Activated T-cell treated with anti-CD3 and anti-CD28 coated beads, Interleukin-2, amount 50 U/mL, for 48 hours (primary cell): ENCODE data around the gene SIRT1.
"Not testable (repeated sequence)": the region's sequence is repeated elsewhere in the genome, so short reads cannot be mapped to it uniquely, and the experiment has no call there.

ENCODE experiments used
- DNase-seq, 2 experiments: peaks; one replicate each; pipeline ENCODE4 v3.0.0-alpha.2; 2020

Gene SIRT1

DNA sequence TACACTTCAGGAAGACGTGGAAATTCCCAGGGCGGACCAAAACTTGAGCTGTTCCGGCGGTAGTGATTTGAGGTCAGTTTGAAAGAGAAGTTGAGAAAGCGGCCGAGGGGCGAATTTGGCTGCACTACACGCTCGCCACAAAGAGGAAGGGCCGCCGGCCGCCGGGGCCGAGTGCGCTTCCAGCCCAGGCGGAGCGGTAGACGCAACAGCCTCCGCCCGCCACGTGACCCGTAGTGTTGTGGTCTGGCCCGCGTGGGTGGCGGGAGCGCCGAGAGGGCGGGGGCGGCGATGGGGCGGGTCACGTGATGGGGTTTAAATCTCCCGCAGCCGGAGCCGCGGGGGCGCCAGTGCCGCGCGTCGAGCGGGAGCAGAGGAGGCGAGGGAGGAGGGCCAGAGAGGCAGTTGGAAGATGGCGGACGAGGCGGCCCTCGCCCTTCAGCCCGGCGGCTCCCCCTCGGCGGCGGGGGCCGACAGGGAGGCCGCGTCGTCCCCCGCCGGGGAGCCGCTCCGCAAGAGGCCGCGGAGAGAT is at the start of gene SIRT1:
TSS of gene SIRT1 (plus strand) at position 344 of the 529 bp plus-strand sequence. CDS start at position 410, 66 bp downstream.
- peak; percentile 93 to 94 for DNase-seq

DNA sequence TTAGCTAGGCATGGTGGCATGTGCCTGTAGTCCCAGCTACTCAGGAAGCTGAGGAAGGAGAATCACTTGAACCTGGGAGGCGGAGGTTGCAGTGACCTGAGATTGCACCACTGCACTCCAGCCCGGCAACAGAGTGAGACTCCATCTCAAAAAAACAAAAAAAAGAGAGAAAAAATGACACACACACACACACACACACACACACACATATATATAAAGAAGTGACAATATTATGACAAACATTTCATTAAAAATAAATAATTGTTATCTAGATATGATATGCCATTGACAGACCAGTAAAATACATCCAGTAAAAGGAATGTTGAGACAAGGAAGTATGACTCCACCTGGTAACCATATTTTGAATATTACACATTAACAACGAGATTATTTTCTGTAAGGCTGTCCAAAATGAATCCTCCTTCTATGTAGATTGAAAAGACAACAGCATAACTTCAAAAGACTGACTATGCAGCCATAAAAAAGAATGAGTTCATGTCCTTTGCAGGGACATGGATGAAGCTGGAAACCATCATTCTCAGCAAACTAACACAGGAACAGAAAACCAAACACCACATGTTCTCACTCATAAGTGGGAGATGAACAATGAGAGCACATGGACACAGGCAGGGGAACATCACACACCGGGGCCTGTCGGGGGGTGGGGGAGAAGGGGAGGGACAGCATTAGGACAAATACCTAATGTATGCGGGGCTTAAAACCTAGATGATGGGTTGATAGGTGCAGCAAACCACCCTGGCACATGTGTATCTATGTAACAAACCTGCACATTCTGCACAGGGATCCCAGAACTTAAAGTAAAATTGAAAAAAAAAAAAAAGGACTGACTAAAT is 48.7 kb upstream of the SIRT1 start:
- DNase-seq: not testable (repeated sequence)

DNA sequence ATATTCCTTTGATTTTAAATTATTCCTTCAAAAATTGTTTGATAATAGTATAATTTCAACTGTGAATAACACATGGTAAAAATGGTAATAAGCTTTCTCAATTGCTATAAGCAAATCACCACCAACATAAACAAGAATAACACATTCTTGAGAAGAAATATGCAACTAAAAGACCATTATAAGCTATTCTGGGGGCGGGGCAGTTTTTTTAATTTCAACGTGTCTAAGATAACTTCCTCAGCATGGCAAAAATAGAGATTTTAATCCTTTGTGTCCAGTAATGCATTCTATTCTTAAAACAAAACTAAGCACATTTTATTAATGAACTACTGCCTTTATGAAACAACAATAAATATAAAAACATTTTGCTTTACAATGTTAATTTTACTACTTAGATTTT is 48.0 kb upstream of the SIRT1 start:
- no peak for DNase-seq

DNA sequence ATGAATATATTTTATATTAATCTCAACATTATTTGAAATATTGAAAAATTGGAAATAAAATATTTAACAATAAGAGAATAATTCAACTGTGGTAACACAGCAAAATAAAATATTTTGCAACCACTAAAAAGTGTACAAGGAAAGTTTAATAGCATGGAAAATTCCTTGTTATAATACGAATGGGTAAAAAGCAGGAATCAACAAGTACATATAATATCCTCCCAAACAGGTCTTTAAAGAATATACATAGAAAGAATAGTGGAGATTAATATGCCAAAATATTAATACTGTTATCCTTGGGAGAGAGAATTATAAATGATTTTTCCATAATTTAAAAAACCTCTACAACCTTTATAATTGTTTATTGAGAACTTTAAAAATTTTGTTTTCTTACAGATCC is 47.5 kb upstream of the SIRT1 start:
- no peak for DNase-seq

DNA sequence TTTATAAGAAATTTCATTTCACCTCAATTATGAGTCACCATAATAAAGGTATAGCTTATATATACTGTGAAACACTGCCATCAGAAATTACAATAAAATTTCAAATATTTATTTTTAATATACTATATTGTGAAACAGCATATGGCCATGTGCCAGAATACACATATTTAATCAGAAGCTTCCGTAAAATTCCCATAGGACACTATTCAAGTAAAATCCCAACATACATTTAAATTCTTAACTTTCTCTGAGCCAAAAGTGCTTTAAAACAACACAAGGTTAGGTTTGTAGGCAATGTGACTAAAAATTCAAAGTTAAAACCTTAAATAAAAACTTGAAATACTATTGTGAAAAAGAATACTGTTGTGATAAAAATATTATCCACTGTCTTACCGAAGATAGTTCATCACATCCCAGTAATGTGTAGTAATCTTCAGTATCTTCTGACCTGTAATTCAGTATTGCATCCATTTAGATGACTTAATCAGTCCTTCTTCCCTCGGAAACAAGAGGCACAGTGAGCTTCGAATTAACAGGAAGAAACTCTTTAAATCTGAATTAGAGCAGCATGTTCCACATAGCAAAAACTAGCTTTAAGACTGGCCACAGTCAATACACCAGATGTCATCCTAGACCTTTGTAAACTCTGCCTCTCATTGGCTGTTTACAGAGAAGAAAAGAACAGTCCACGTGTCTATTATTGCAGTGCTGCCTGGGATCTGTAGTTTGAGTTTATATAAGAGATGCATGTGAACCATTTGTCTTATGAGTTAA is 46.7 kb upstream of the SIRT1 start, which contains the start of gene DNAJC12:
TSS of gene DNAJC12 (minus strand) at position 648 of the 774 bp plus-strand sequence. CDS start at position 471, 177 bp downstream.
- DNase-seq: no peak

- not testable (repeated sequence) for DNase-seq
Measured at GRCh38 chr10:67839511-67839910, 44.9 kb upstream of the SIRT1 start.

DNA sequence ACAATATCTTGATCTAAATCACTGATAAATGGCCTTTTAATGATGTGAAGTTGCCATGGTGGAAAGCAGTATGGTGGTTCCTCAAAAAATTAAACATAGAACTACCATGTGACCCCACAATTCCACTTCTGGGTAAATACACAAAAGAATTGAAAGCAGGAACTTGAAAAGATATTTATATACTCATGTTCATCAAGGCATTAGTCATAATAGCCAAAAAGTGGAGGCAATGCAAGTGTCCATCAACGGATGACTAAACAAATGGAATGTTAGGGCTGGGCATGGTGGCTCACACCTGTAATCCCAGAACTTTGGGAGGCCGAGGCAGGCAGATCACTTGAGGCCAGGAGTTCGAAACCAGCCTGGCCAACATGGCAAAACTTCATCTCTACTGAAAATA is 44.5 kb upstream of the SIRT1 start:
- no peak for DNase-seq

DNA sequence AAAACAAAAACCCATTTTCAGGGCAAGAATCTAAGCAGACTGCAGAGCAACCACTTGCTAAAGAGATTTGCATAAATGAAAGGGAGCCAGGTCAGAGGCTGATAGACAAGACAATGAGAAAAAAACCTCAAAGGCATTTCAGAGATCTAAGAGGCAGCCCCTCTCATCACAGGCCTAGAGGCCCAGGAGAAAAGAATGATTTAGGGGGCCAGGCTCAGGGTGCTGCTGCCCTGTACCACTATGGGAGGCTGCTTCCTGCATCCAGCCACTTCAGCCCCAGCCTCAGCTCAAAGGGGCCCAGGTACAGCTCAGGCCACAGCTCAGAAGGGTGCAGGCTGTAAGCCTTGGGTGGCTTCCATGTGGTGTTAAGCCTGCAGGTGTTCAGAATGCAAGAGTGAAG is 42.7 kb upstream of the SIRT1 start:
- DNase-seq: no peak

GRCh38 chr10:67843284-67843683 is 41.2 kb upstream of the SIRT1 start:
- no peak for DNase-seq

- peak; percentile 96 to 97 for DNase-seq
Measured at GRCh38 chr10:67849331-67850011, 35.0 kb upstream of the SIRT1 start.

- no peak for DNase-seq
Measured at GRCh38 chr10:67851186-67851585, 33.3 kb upstream of the SIRT1 start.

GRCh38 chr10:67852761-67853160 is 31.7 kb upstream of the SIRT1 start:
- DNase-seq: no peak

- DNase-seq: no peak
Measured at GRCh38 chr10:67853512-67853911, 30.9 kb upstream of the SIRT1 start.

- DNase-seq: no peak
Measured at GRCh38 chr10:67858971-67859370, 25.5 kb upstream of the SIRT1 start.

DNA sequence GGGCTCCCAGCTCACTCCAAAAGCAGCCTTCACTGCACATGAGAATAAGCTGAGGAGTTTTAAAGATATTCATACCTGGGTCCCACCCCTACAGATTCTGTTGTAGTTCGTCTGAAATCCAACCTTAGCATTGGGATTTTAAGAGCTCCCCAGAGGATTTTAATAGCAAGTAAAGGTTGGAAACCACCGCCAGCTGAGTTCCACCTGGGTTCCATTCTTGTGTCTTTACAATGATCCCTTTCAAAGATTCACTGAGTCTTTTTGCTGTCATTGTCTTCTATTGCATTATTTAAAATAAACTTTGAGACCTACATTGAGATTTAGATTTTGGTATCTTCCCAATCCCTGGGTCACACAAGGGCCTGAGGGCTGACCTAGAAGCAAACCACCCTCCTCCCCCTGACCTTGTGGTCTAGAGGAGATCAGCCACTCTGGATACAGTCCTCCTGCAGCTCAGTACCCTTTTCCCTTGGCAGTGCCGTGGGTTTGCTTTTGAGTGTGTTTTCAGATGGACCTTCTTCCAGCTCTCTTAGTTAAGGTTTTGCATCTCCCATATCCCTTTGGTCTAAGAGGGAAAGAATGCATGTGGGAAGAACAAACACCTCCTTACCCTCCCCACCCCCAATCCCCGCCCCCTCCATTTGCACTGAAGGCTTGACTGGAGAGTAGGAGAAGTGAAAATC is 22.6 kb upstream of the SIRT1 start:
- no peak for DNase-seq

GRCh38 chr10:67863094-67863493 is 21.4 kb upstream of the SIRT1 start:
- DNase-seq: no peak

DNA sequence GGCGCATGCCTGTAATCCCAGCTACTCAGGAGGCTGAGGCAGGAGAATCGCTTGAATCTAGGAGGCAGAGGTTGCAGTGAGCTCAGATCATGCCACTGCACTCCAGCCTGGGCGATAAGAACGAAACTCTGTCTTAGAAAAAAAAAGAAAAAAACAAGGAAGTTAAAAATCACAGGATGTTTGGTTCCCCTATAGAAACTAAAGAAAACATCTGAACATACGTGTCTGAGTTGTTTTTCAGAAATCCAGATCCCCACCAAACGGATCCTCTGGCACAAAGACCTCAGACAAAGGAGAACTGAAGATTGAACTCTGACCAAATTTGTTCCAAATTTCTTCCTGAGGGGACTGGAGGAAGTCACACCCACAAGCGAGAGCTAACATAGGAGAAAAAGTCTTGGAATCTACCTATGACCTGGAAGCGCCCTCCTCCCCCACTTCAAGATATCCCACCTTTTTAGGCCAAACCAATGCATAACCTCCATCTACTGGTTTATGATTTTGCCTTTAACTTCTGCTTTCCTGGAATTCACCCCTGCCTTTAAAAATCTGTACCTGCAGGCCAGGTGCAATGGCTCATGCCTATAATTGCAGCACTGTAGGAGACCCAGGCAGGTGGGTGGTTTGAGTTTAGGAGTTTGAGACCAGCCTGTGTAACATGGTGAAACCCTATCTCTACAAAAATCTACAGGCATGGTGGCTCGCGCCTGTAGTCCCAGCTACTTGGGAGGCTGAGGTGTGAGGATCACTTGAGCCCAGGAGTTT is 19.7 kb upstream of the SIRT1 start:
- DNase-seq: no peak

DNA sequence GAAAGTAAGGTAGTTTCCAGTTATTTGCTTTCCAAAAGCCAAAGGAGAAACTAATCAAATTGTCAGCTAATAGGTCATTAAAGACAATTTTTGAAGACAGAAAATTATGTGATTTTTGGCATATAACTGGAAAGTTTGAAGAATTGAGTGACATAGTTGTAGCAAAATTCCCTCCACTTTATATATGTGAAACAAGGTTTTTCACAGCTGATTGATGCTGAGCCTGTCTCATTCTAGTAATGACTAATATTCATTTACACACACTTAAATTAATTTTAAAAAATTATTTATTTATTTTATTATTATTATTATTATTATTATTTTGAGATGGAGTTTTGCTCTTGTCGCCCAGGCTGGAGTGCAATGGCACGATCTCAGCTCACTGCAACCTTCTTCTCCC is 16.3 kb upstream of the SIRT1 start:
- DNase-seq: no peak

GRCh38 chr10:67869996-67870395 is 14.5 kb upstream of the SIRT1 start:
- no peak for DNase-seq

DNA sequence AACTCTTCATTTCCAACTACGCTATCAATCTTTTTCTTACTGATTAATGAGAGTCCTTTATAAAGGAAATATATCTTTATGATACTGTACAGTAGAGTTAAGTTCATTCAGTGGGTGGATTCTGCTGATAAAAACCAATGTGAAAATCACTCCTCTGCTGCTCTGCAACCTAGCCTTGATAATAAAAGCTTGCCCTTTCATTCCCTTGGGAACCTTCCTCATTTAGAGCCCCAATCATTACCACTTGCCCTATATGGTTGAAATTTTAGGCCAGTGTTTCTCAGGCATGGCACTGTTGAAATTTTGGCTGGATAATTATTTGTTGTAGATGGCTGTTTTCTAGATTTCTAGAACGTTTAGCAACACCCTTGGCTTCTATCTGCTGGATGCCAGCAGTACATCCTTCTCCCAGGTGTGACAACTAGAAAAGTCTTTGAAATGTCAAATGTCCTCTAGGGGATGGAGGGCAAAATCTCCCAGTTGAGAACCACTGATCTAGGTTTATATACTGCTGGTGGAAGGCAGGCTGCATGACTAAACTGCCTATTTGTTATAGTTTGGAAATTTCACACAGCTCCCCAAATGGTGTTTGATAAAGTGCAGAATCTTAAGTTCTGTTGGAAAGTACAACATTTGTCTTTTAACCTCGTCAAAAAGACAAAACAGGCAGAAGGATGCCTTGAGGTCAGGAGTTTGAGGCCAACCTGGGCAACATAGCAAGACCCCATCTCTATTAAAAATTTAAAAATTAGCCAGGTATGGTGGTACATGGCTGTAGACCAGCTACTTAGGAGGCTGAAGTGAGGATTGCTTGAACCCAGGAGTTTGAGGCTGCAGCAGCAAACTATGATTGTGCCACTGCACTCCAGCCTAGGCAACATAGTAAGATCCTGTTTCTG is 8.9 kb upstream of the SIRT1 start:
- DNase-seq: no peak

DNA sequence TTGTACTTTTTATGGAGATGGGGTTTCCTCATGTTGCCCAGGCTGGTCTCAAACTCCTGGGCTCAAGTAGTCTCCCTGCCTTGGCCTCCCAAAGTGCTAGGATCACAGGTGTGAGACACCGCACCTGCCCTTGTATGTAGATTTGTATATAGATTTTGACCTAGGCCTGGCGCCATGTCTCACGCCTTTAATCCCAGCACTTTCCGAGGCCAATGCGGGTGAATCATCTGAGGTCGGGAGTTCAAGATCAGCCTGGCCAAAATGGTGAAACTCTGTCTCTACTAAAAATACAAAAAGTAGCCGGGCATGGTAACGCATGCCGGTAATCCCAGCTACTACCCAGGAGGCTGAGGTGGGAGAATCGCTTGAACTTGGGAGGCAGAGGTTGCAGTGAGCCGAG is 7.0 kb upstream of the SIRT1 start:
- DNase-seq: not testable (repeated sequence)
